Measurements from ENCODE around the gene ALDH1A1.

The ALDH1A1 gene

DNA sequence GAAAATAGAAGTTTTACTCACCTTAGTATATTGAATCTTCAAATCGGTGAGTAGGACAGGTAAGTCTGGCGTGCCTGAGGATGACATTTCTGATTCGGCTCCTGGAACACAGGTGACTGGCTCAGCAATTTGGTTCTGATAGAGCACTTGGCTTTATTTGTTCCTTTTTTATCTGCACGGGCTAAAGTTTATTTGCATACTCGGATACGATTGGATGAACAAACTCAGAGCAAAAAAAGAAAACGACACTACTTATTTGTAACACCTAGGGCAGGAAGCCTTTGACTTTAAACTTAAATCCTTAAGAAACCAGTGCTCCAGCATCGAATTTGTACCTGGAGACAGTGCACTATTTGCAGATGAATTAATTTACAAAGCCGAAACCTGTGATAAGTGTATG, at the start of gene ALDH1A1:
ALDH1A1 (minus strand) TSS at position 140 of the 400 bp plus-strand sequence; CDS start at position 87, 53 bp downstream.
- no peak for DNase-seq

GRCh38 chr9:73001860-73002259, 49.0 kb upstream of the ALDH1A1 start:
- no peak for DNase-seq

DNA sequence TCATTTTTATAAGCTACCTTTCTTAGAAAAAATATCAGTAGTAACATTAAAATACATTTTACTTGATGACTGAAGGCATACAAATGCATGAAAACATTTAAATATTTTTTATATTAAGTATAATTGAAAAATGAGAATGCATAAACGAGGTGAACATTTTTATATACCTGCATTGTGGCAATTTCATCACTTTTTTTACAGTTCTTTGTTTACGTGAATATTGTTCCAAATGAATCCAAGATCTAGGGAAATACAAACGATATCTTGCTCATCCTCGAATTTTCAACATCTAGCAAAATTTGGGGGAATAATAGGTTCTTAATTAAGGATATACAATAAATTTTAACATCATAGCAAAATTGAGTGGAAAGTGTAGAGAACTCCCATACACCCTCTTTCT, 45.5 kb upstream of the ALDH1A1 start:
- DNase-seq: no peak

DNA sequence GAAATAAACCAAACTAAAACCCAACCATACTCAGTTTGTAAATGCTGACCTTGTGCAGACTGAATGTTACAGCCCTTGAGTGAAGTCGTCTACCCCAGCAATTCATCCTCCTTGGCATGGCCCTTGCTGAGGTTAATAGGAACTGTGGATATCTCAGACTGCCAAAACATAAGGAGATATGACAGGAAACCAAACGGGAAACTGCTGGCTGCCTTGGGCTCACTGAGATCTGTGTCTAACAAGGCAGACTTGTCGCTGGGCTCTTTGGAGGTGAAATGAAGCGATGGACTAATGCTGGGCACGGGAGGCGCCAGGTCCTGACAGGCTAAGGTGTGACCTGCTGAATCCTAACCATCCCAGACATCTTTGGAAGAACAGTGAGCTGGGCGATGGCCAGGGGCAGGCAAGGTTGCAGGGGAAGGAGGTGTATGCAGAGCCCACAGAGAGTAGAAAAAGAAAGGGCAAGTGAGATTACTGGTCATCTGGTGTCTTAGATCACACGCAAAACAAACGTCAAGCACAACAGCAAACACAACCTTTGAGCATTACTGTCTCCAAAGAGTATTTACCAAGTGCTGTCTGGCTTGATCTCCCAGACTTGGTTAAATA, 44.6 kb upstream of the ALDH1A1 start:
- no peak for DNase-seq

DNA sequence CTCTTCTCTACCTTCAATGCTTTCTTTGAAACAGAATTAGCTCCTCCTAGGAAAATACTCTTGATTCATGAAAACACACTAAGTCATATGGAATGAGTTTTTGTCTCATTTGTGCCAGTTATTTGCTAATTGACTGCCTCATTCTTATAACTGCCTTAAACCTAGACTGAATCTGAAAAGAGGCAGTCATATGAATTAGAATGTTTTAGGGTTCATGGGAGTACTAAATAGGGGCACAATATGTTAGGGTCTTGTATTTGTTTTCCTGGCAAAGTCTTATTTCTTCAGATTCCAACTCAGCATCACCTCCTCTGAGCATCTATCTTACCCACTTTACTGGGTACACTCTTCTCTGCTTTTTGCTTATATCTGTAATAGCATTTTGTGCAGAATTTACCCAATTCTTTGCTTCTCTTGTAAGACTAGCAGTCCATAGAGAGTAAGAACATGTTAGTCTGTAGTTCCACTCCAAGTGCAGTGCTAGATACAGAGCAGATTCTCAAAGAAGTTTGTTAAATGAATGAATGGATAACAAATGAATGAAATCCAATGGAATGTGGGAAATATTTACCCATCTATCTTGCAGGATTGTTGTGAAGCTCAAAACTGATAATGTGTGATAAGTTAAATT, 43.9 kb upstream of the ALDH1A1 start:
- DNase-seq: no peak

- DNase-seq: no peak
These were observed 43.3 kb upstream of the ALDH1A1 start for GRCh38 chr9:72996114-72996513.

GRCh38 chr9:72995131-72996024, 42.5 kb upstream of the ALDH1A1 start:
- no peak for DNase-seq

GRCh38 chr9:72991772-72992171, 38.9 kb upstream of the ALDH1A1 start:
- no peak for DNase-seq

GRCh38 chr9:72990397-72991182, 37.7 kb upstream of the ALDH1A1 start:
- no peak for DNase-seq

DNA sequence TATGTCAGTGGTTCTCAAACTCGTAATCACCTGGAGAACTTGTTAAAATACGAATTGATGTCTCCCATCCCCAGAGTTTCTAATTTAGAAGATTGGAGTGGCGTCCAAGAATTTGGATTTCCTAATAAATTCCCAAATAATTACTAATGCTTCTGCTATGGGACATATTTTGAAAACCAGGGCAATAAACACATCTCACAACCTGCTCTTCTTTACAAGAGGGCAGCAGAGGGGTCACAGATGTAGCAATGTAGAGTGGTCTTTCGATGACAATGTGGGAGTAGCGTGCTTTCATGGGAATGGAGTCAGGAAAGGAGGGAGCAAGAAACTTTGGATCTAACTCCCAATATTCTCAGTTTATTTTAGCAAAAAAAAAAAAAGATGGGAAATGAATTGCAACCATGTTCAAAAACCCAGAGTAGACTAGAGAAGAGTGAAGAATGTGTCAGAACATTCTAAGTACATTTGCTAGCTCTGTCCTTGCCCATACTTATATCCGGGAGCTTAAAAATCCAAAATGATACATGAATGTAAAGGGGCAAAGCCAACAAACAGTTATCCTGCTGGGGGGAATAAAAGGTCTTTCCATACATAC, 33.8 kb upstream of the ALDH1A1 start:
- DNase-seq: no peak

GRCh38 chr9:72985746-72986145, 32.9 kb upstream of the ALDH1A1 start:
- DNase-seq: no peak

GRCh38 chr9:72984991-72985390, 32.1 kb upstream of the ALDH1A1 start:
- no peak for DNase-seq

DNA sequence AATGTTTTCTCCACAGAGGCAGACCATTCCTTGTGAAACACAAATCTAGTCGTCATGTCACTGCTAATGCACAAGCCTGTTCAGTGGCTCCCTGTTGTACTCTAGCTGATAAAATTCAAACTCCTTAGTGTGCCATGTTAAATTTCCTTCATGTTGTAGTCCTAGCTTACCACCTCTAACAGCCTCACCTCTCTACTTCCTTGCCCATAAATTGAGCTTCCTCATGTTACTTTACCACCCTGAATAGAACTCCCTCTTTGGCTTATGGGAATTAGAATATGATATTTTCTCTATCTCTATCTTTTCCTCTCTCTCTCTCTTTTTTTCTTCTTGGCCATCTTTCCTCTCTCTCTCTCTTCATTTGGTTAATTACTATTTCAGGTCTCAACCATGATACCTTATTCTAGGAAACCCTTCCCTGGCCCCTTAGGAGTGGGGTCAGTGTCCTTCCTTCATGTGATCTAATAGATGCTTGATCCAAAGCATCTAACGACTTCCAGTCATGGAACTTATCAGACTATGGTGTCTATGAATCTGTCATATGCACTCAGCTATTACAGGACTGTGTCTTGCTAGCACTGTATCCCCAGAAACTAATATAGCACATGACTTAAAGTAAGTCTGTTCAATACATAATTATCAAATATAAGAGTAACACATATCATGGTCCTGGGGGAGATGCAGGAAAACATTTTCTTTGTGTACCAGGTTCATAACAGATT, 31.5 kb upstream of the ALDH1A1 start:
- DNase-seq: no peak

DNA sequence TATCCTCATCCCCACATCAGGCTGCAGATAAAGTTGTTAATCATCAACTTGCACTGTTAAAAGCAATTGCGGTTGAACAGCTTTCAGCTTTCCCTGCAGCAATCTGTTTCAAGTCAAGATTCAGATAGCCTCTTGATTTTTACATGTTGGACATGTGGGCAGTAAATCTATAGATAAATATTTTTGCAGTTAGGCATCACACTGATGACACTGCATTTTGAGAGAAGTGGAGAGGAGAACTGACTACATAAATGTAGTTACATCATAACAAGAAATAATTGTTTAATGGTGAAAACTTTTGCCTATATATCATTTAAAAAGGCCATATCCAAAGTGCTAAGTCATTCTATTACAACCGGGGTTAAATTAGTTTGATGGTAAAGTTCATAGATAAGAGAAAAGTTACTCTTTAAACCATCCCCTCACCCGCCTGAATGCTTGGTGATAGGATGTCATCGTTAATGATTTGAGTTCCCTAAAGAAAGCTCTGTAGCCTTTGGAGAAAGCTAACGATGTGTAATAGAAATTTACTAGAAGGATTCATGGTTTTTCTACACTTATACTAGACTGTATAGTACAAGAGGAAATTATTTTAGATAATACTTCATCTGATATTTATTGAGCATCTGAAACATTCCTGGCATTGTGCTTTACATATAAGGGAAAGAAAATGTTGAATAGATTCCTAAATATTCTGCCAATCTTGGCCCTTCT, 30.8 kb upstream of the ALDH1A1 start:
- DNase-seq: no peak

GRCh38 chr9:72983056-72983455, 30.2 kb upstream of the ALDH1A1 start:
- DNase-seq: no peak

DNA sequence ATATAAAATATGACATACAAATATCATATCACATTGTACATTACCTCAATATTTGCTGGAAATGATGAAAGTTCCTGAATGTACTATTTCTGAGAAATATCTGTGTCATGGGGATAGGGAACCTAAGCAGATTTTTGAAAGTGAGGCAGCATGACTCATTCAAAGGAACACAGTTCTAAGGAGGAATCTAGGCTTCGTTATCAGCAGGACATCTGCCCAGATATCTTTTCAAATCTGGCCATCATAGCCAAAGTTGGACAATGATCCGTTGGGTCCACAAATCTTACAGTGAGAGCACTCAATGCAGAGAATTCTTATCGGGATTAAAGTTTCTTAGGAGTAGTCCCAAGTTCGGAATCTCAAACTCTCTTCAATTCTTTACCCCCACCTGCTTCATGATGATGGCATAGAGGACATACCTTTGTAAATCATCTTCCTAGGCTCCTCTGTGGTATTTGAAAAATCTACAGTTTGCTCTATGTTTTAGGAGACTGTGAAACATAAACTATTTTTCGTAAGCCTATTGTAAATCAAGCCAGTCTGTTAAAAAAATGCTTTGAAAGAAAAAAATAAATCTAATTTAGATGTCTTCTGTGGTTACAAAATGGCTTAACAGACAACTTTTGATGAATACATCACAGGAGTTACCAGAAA, 29.4 kb upstream of the ALDH1A1 start:
- DNase-seq: no peak

DNA sequence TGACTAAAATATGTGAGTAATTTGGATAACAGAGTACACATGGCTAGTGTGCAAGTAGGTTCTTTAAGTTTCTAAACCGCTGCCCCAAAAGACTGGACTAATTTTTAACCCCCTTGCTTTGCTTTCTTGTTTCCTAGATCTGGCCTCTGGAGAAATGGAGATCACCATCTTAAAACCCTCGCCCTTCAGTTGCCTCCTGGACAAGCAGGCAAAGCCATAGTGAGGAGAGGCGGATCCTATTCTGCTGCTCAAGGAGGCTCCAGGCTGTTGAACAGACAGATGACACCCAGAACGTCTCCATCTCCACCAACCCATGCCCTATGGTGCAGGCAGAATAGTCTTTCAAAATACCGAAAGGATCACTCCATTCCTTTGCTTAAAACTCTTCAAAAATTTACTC, 28.6 kb upstream of the ALDH1A1 start:
- DNase-seq: no peak

DNA sequence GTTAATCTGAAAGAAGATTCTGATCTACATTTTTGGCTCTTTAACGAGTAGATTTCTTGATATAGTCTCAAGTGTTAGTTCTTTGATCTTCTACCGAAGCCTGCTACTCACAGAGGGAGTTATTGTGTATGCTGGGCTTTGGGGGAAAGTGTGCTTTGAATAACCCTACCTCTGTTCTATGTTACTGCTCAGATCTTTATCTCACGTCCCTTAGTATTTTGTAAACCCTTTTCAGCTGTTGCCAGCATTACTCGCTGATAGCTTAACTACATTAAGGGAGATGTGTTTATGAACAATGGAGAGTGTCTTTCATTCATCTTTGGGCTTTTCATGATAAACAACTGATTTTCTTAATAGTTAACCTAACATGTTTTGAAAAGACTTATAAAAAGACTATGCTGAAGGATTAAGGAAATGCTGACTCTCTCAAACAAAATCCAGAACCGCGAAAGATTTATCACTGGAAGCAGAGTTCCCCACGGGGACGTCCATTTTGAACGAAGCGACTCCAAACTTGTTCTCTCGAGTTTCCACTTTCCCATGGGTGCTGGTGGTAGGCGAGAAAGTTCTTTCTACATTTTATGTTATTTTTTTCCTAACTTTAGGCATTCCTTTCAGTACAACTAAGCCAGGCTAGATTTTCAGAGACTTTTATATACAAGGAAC, 27.9 kb upstream of the ALDH1A1 start:
- no peak for DNase-seq

DNA sequence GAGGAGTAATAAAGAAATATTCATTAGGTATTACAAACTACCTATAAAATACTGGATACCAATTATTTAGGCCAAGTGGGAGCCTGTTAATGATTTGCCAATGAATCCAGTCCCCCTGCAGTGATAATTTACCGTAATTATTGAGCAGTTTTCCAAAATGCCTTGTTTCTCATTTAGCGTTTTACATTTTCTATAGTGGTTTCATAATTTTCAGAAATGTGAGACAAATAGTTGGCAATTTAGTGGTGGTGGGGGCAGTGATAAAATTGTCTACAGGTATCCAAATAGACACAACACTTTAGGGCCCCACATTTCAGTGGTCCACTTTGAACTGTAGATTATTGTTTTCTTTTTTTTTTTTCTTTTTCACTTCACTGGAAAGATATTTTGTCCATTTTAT, 27.3 kb upstream of the ALDH1A1 start:
- DNase-seq: no peak

GRCh38 chr9:72979405-72980100, 26.7 kb upstream of the ALDH1A1 start:
- no peak for DNase-seq
